ENCODE measurements around the gene USP22.

DNA sequence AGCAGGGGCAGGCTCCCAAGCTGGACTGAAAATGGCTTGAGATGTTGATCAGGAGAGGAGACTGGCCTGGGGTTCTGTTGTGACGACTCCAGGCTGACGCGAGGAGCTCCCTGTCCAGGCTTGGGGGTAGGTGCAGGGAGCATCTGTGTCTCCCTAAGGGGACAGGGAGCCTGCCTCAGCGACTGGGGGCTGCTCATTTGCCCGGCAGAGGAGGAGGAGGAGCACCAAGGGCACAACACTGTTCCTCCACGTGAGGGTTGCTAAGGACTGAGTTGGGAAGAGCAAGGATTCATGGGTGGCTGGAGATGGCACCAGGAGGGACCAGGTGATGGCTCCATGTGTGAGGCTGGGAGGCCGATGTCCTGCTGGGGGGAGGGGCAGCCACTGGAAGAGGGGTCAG lies 53.3 kb downstream of the USP22 start:
- TF ChIP-seq, protein P1, sequence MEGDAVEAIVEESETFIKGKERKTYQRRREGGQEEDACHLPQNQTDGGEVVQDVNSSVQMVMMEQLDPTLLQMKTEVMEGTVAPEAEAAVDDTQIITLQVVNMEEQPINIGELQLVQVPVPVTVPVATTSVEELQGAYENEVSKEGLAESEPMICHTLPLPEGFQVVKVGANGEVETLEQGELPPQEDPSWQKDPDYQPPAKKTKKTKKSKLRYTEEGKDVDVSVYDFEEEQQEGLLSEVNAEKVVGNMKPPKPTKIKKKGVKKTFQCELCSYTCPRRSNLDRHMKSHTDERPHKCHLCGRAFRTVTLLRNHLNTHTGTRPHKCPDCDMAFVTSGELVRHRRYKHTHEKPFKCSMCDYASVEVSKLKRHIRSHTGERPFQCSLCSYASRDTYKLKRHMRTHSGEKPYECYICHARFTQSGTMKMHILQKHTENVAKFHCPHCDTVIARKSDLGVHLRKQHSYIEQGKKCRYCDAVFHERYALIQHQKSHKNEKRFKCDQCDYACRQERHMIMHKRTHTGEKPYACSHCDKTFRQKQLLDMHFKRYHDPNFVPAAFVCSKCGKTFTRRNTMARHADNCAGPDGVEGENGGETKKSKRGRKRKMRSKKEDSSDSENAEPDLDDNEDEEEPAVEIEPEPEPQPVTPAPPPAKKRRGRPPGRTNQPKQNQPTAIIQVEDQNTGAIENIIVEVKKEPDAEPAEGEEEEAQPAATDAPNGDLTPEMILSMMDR (IDR thresholded peaks at IDR 0.05), result no peak
- no peak for TF ChIP-seq POLR2A (IDR thresholded peaks at IDR 0.05)

Data from thyroid gland (tissue), 4 donors.